GM12864 (cell line): Measurements from ENCODE around the gene AMD1.

Experiments
- DNase-seq: peaks from one replicate; pipeline ENCODE4 v3.0.0-alpha.2; 2011; ENCODE audit warnings: low read depth
- H3K4me3 ChIP-seq: 2 replicates; pipeline ENCODE4 v1.5.1; 2011; ENCODE audit warnings: mild to moderate bottlenecking, low read depth, low read length, control low read depth
- TF ChIP-seq, protein P1 (sequence below): IDR thresholded peaks from 2 replicates; pipeline ENCODE4 v1.5.1; 2011; ENCODE audit warnings: low read depth, mild to moderate bottlenecking, moderate library complexity, low read length, control low read depth, inconsistent platforms; ENCODE audit errors: missing control alignments

Gene AMD1

DNA sequence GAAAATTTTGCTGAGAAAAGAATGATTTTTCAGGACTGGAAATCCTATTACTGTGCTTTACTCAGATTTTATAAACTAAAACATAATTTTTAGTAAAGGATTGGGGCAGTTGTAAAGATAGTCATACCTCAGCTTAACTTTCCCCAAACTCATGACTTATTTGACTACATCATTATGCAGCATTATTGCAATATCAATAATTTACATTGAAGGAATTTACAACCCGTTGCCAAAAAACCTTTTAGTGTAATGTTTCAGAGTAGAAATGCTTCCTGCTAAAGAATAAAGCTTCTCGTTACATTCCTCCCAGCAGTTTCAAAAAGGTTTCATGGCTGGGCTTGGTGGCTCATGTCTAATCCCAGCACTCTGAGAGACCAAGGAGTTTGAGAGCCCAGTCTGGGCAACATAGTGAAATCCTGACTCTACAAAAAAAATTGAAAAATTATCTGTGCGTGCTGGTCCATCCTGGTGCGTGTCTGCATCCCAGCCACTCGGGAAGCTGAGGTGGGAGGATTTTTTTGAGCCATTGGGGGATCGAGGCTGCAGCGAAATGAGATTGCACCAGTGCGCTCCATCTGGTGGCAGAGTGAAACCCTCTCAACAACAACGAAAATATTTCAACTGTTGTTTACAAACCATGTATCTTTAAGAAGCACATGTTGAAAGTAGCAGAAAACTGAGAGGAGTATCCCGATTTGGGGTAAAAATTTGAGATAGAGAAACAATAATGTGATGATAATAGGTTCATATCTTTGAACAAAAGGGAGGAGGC is 4.4 kb downstream of the AMD1 start:
- TF ChIP-seq, protein P1, sequence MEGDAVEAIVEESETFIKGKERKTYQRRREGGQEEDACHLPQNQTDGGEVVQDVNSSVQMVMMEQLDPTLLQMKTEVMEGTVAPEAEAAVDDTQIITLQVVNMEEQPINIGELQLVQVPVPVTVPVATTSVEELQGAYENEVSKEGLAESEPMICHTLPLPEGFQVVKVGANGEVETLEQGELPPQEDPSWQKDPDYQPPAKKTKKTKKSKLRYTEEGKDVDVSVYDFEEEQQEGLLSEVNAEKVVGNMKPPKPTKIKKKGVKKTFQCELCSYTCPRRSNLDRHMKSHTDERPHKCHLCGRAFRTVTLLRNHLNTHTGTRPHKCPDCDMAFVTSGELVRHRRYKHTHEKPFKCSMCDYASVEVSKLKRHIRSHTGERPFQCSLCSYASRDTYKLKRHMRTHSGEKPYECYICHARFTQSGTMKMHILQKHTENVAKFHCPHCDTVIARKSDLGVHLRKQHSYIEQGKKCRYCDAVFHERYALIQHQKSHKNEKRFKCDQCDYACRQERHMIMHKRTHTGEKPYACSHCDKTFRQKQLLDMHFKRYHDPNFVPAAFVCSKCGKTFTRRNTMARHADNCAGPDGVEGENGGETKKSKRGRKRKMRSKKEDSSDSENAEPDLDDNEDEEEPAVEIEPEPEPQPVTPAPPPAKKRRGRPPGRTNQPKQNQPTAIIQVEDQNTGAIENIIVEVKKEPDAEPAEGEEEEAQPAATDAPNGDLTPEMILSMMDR = peak; percentile 65
- DNase-seq = no peak
- H3K4me3 ChIP-seq = peak overlapping the region; percentile 15

DNA sequence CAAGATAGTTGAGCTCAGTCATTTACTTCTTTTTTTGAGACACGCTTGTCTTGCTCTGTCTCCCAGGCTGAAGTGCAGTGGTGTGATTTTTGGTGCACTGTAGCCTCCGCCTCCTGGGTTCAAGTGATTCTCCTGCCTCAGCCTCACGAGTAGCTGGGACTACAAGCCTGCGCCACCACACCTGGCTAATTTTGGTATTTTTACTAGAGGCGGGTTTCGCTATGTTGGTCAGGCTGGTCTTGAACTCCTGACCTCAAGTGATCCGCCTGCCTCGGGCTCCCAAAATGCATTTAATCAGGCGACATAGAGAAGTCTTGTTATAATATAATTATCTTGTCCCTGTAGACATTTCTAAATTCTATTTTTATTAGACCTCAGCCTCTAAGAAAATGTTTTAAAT is 6.1 kb downstream of the AMD1 start:
- TF ChIP-seq, protein P1 = no peak
- DNase-seq = no peak
- no peak overlapping the region; the same call in 1 of the 2 replicates for H3K4me3 ChIP-seq

DNA sequence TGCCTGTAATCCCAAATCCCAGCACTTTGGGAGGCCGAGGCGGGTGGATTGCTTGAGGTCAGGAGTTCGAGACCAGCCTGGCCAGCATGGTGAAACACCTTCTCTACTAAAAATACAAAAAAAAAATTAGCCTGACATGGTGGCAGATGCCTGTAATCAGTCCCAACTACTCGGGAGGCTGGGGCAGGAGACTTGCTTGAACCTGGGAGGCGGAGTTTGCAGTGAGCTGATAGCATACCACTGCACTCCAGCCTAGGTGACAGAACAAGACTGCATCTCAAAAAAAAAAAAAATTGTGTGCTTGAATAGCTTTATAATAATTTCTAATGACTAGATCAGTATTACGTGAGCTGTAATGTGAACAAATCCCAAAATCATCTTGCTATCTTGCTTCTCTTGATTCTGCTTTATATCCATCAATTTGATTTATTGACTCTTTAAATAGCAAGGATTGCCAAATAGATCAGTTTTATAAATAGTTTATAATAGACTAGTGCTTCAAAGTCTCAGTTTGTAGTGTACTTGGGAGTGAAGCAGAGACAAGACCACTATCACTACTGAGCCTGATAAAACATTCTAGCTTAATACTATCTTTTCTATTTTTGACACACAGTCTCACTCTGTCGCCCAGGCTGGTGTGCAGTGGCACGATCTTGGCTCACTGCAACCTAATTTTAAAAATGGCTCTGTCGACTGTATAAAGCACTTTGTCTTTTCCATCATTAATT is 7.1 kb downstream of the AMD1 start:
- TF ChIP-seq, protein P1 = no peak
- DNase-seq = no peak
- no peak overlapping the region for H3K4me3 ChIP-seq

DNA sequence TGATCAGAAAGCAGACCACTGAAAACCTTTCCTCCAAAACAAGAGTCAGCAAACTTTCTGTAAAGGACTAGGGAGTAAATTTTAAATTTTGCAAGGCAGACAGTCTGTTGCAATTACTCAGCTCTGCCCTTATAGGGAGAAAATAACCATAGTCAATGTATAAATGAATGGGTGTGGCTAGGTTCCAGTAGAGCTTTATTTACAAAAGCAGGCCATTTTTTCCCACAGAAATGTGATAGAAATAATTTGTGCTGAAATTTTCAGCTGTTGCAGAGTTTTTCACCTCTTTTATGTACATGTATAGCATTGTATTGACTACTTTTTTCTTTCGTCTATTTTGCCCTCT is 7.7 kb downstream of the AMD1 start:
- H3K4me3 ChIP-seq = no peak overlapping the region
- TF ChIP-seq, protein P1 = no peak
- no peak for DNase-seq

DNA sequence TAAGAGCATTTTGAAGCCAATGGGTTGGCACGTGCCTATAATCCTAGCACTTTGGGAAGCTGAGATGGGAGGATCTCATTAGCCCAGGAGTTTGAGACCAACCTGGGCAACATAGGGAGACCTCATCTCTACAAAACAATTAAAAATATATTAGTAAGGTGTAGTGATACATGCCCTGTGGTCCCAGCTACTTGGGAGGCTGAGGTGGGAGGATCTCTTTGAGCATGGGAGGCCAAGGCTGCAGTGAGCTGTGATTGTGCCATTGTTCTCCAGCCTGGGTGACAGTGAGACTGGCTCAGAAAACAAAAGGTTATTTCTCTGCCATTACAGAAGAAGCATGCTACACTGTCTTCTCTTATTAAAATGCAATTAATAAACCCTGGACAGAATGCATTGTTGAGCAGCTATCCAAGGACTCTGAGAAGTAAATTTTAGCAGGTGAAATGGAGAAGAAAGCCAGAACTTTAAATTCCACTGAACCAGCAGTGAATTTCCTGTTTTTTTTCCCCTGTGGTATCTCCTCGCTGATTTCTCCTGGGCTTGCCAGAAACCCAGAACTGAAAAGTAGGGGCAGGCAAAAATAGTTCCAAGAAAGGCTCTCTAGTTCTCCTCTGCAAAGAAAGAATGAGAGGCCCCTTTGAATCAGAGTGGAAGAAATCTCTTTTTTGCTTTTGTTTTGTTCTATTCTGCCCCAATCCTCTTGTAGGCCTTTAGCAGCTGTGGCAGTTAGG is 8.4 kb downstream of the AMD1 start:
- TF ChIP-seq, protein P1 = no peak
- DNase-seq = no peak
- H3K4me3 ChIP-seq = no peak overlapping the region

DNA sequence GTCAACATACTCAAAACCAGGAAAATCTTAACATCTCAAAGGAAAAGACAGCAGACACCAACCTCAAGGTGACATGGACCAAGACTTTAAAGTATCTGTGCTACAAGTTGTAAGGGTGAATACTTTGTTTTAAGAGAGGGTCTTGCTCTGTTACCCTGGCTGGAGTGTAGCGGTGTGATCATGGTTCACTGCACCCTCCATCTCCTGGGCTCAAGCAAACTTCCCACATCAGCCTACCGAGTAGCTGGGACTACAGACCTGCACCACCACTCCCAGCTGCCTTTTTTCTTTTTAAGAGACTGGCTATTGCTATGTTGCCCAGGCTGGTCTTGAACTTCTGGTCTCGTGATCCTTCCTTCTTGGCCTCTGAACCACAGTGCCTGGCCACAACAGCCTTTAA is 9.7 kb downstream of the AMD1 start:
- TF ChIP-seq, protein P1 = no peak
- DNase-seq = no peak
- H3K4me3 ChIP-seq = peak overlapping the region; percentile 10; the same call in 1 of the 2 replicates
